Posterior vena cava (tissue), 2 donors: ENCODE results near the gene FAM124A. TPM values are rescaled to one million over a fixed set of nuclear protein-coding genes. Genes with fewer than 3 reads are reported as not detected.

ENCODE experiments used
- DNase-seq: peaks from one replicate; pipeline ENCODE4 v3.0.0-alpha.2; 2020; ENCODE audit warnings: low spot score
- intact Hi-C, 2 donors: fragments of 100-400 bp; cut with DNase I; formaldehyde crosslinking; loops; one replicate each; pipeline versions ENCODE4 v1.14.1 to v1.14.2; 2022 to 2023
- long read RNA-seq, 2 donors: library from polyadenylated mRNA; unstranded; transcript quantifications; one replicate each; pipeline ENCODE4 v2.0.0, GENCODE V29; 2020 to 2021
- total RNA-seq, 2 donors: library from RNA; stranded (reverse); fragmentation: NEBNext Ultra II Directional; extraction: Animal tissue kit (Norgen Biotek cat#: 25700); gene quantifications; one replicate each; pipeline ENCODE4 v1.2.1, GENCODE V29; 2021
- donor health status: DM: yes; HTN: yes; CAD: no.
- donor health status: DM: yes; HTN: yes; CAD: no.

FAM124A gene
- 1 to 10 TPM; 6.2 to 9.8 TPM for total RNA-seq
- long read RNA-seq, donor 1, full-length matches to known transcripts: 2 of 3 reads
- long read RNA-seq, donor 1, partial matches to known transcripts: 0 of 3 reads
- long read RNA-seq, donor 1, other reads (novel, unspliced or antisense): 1 of 3 reads
- long read RNA-seq, donor 2, partial matches to known transcripts: 0 of 4 reads
- long read RNA-seq, donor 2, other reads (novel, unspliced or antisense): 4 of 4 reads

- DNase-seq: no peak
- intact Hi-C loops: loop anchor here (5.0 to 10.0 kb wide), 2 partner anchors 65 to 513 kb away; no protein-coding TSS in a partner anchor
Observed at GRCh38 chr13:51222037-51222685, at the start of gene FAM124A. TSS of gene FAM124A (plus strand) at chr13:51222398. CDS start at chr13:51222502, 104 bp downstream.

GRCh38 chr13:51175021-51175420, 47.2 kb upstream of the FAM124A start:
- no peak for DNase-seq
- intact Hi-C loops: no loop called here

GRCh38 chr13:51175639-51176038, 46.6 kb upstream of the FAM124A start:
- DNase-seq: no peak
- intact Hi-C loops: no loop called here

- no peak for DNase-seq
- intact Hi-C loops: no loop called here
Observed at GRCh38 chr13:51177188-51177587, 45.0 kb upstream of the FAM124A start.

- DNase-seq: no peak
- intact Hi-C loops: no loop called here
Observed at GRCh38 chr13:51178456-51179074, 43.6 kb upstream of the FAM124A start.

- DNase-seq: no peak
- intact Hi-C loops: no loop called here
Observed at GRCh38 chr13:51179432-51179971, 42.7 kb upstream of the FAM124A start.

- no peak for DNase-seq
- intact Hi-C loops: no loop called here
Observed at GRCh38 chr13:51180853-51181511, 41.2 kb upstream of the FAM124A start.

- no peak for DNase-seq
- intact Hi-C loops: no loop called here
Observed at GRCh38 chr13:51181786-51182383, 40.3 kb upstream of the FAM124A start.

GRCh38 chr13:51191743-51192142, 30.5 kb upstream of the FAM124A start:
- intact Hi-C loops: no loop called here

GRCh38 chr13:51192348-51192747, 29.9 kb upstream of the FAM124A start:
- intact Hi-C loops: no loop called here
- DNase-seq: no peak

More at GRCh38 chr13:51191743-51192142, 30.5 kb upstream of the FAM124A start:
- no peak for DNase-seq

GRCh38 chr13:51193387-51193786, 28.8 kb upstream of the FAM124A start:
- intact Hi-C loops: no loop called here
- DNase-seq: no peak

GRCh38 chr13:51194942-51195341, 27.3 kb upstream of the FAM124A start:
- intact Hi-C loops: no loop called here
- no peak for DNase-seq

- intact Hi-C loops: no loop called here
- no peak for DNase-seq
Observed at GRCh38 chr13:51201886-51202285, 20.3 kb upstream of the FAM124A start.

GRCh38 chr13:51202477-51203046, 19.6 kb upstream of the FAM124A start:
- intact Hi-C loops: no loop called here
- DNase-seq: no peak

GRCh38 chr13:51206584-51206983, 15.6 kb upstream of the FAM124A start:
- intact Hi-C loops: no loop called here
- DNase-seq: no peak

GRCh38 chr13:51207881-51208280, 14.3 kb upstream of the FAM124A start:
- intact Hi-C loops: no loop called here
- DNase-seq: no peak

GRCh38 chr13:51208716-51209115, 13.5 kb upstream of the FAM124A start:
- DNase-seq: no peak
- intact Hi-C loops: no loop called here

GRCh38 chr13:51211910-51212309, 10.3 kb upstream of the FAM124A start:
- DNase-seq: no peak
- intact Hi-C loops: no loop called here

GRCh38 chr13:51212758-51213157, 9.4 kb upstream of the FAM124A start:
- DNase-seq: no peak
- intact Hi-C loops: no loop called here
